ENCODE results near the gene ATP4B. TPM values are rescaled to one million over a fixed set of nuclear protein-coding genes. Genes with fewer than 3 reads are reported as not detected.

The ATP4B gene
- total RNA-seq, 1 experiment from 2014 or later: not detected

GRCh38 chr13:113602291-113602988 lies 55.6 kb downstream of the ATP4B start:
- H3K4me1 ChIP-seq (ENCODE audit: insufficient read depth, low read length, poor library complexity, severe bottlenecking): no peaks in the 10 kb centered on the region
- H3K9me3 ChIP-seq (ENCODE audit: low read depth, low read length, poor library complexity, severe bottlenecking): no peaks in the 10 kb centered on the region
- CTCF ChIA-PET: no interaction called here
- POLR2A ChIA-PET (ENCODE audit: low non-redundant PET): no interaction called here
- no peak overlapping the region for H3K27ac ChIP-seq (ENCODE audit: low read depth, low read length, poor library complexity, severe bottlenecking)
- intact Hi-C loops (cut with micrococcal nuclease; ENCODE audit: unreplicated experiment): no loop called here
- no TSS peak for BruUV-seq (replicated peaks)
- H3K27me3 ChIP-seq (replicated peaks; ENCODE audit: insufficient read depth, low read depth, low read length, poor library complexity): no peaks in the 10 kb centered on the region
- H3K36me3 ChIP-seq (ENCODE audit: insufficient read depth, low read length, poor library complexity, severe bottlenecking): peaks cover 18% of the 10 kb centered on the region
- TF ChIP-seq CTCF (conservative IDR thresholded peaks at IDR 0.05; ENCODE audit: low read depth, low read length) (no peak), EZH2 (IDR thresholded peaks at IDR 0.05; ENCODE audit: borderline replicate concordance, low read depth, low read length, poor library complexity, severe bottlenecking) (no peak)
- H3K4me3 ChIP-seq (ENCODE audit: low read depth, low read length, poor library complexity, severe bottlenecking): no peak overlapping the region
- DNase-seq (ENCODE audit: low spot score): no peak

- no peaks in the 10 kb centered on the region for H3K27me3 ChIP-seq (replicated peaks; ENCODE audit: insufficient read depth, low read depth, low read length, poor library complexity)
- H3K9me3 ChIP-seq (ENCODE audit: low read depth, low read length, poor library complexity, severe bottlenecking): no peaks in the 10 kb centered on the region
- H3K4me1 ChIP-seq (ENCODE audit: insufficient read depth, low read length, poor library complexity, severe bottlenecking): no peaks in the 10 kb centered on the region
- ChIA-PET POLR2A (ENCODE audit: low non-redundant PET) (interaction anchor here (0.6 kb wide), 1 partner anchor 392 kb away, joined by 5 read pairs; no protein-coding TSS in a partner anchor), CTCF (no interaction called here)
- DNase-seq (ENCODE audit: low spot score): no peak
- no peak overlapping the region for H3K4me3 ChIP-seq (ENCODE audit: low read depth, low read length, poor library complexity, severe bottlenecking)
- BruUV-seq (replicated peaks): no TSS peak
- no peak overlapping the region for H3K27ac ChIP-seq (ENCODE audit: low read depth, low read length, poor library complexity, severe bottlenecking)
- peaks cover 21% of the 10 kb centered on the region for H3K36me3 ChIP-seq (ENCODE audit: insufficient read depth, low read length, poor library complexity, severe bottlenecking)
- TF ChIP-seq EZH2 (IDR thresholded peaks at IDR 0.05; ENCODE audit: borderline replicate concordance, low read depth, low read length, poor library complexity, severe bottlenecking): no peak
- TF ChIP-seq CTCF (conservative IDR thresholded peaks at IDR 0.05; ENCODE audit: low read depth, low read length): no peak
- intact Hi-C loops (cut with micrococcal nuclease; ENCODE audit: unreplicated experiment): no loop called here
Observed at GRCh38 chr13:113601166-113602070, 56.6 kb downstream of the ATP4B start.

- POLR2A ChIA-PET (ENCODE audit: low non-redundant PET): no interaction called here
- CTCF ChIA-PET: no interaction called here
- BruUV-seq (replicated peaks): no TSS peak
- TF ChIP-seq CTCF (conservative IDR thresholded peaks at IDR 0.05; ENCODE audit: low read depth, low read length) (no peak), EZH2 (IDR thresholded peaks at IDR 0.05; ENCODE audit: borderline replicate concordance, low read depth, low read length, poor library complexity, severe bottlenecking) (no peak)
- Histone ChIP-seq H3K4me3 (ENCODE audit: low read depth, low read length, poor library complexity, severe bottlenecking) (no peak overlapping the region), H3K27ac (ENCODE audit: low read depth, low read length, poor library complexity, severe bottlenecking) (no peak overlapping the region), H3K36me3 (ENCODE audit: insufficient read depth, low read length, poor library complexity, severe bottlenecking) (peaks cover 19% of the 10 kb centered on the region), H3K9me3 (ENCODE audit: low read depth, low read length, poor library complexity, severe bottlenecking) (no peaks in the 10 kb centered on the region), H3K4me1 (ENCODE audit: insufficient read depth, low read length, poor library complexity, severe bottlenecking) (no peaks in the 10 kb centered on the region), H3K27me3 (replicated peaks; ENCODE audit: insufficient read depth, low read depth, low read length, poor library complexity) (no peaks in the 10 kb centered on the region)
- DNase-seq (ENCODE audit: low spot score): no peak
- intact Hi-C loops (cut with micrococcal nuclease; ENCODE audit: unreplicated experiment): no loop called here
Observed at GRCh38 chr13:113599391-113599790, 58.6 kb downstream of the ATP4B start.

Other genes starting within 250 kb of the ATP4B start
- gene ADPRHL1, start 204.7 kb downstream of the ATP4B start, total RNA-seq (2021): 3.9 and 4.4 TPM in 2 replicates
- 38.6 and 44.8 TPM in 2 replicates for gene DCUN1D2, start 167.5 kb downstream of the ATP4B start, total RNA-seq (2021)
- gene TFDP1, start 73.4 kb downstream of the ATP4B start, total RNA-seq (2021): 141 and 153 TPM in 2 replicates
- not detected in 2 replicates for gene GRK1, start 9.0 kb upstream of the ATP4B start, total RNA-seq (2021)
- 0.06 and 0.15 TPM in 2 replicates for gene TMEM255B, start 101.0 kb upstream of the ATP4B start, total RNA-seq (2021)
- gene GAS6, start 205.9 kb upstream of the ATP4B start, total RNA-seq (2021): 0.67 and 0.79 TPM in 2 replicates

Data from A673 (cell line).